22Rv1 (cell line): ENCODE results near the gene L2HGDH.

Experiments
- CTCF ChIP-seq: fragments of 450-650 bp; IDR thresholded peaks from 2 replicates; pipeline ENCODE4 v1.5.1; 2017; ENCODE audit warnings: mild to moderate bottlenecking
- ZFX ChIP-seq: fragments of 450-650 bp; IDR thresholded peaks from 2 replicates; pipeline ENCODE4 v1.6.1; 2017; ENCODE audit warnings: antibody characterized with exemption, borderline replicate concordance

- no peak for TF ChIP-seq CTCF
- no peak for TF ChIP-seq ZFX
These were observed 40.6 kb upstream of the L2HGDH start for GRCh38 chr14:50352584-50352983.
